PC-9 (cell line): ENCODE data around the gene ZNF148.

ENCODE experiments used
- EZH2 ChIP-seq: fragments of 200-600 bp; sonication (generic); IDR thresholded peaks from 2 replicates; pipeline ENCODE4 v1.8.0; 2017; ENCODE audit warnings: antibody characterized with exemption, low read depth
- TF ChIP-seq, protein P1 (sequence below): fragments of 200-600 bp; sonication (generic); conservative IDR thresholded peaks from 2 replicates; pipeline ENCODE4 v1.6.1; 2017; ENCODE audit warnings: mixed run types, antibody characterized with exemption, mild to moderate bottlenecking, moderate library complexity

DNA sequence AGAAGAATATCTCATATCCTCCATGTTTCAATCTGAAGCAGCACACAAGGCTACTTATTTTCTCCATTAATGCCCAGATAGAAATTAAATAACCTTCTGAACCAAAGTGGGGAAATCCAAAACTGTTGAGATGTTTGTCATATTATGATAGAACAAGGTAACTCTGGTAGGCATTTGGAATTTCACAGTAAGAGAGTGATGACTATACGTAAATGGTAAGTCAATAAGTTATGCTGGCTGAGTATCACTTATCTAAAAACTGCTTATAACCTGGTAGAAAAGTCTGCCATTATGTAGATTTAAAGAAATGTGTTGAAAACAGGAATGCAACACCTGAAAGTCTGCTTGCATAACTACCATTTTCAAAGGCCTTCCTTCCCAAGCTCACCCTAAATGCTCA lies 145.4 kb downstream of the ZNF148 start:
- TF ChIP-seq, protein P1, sequence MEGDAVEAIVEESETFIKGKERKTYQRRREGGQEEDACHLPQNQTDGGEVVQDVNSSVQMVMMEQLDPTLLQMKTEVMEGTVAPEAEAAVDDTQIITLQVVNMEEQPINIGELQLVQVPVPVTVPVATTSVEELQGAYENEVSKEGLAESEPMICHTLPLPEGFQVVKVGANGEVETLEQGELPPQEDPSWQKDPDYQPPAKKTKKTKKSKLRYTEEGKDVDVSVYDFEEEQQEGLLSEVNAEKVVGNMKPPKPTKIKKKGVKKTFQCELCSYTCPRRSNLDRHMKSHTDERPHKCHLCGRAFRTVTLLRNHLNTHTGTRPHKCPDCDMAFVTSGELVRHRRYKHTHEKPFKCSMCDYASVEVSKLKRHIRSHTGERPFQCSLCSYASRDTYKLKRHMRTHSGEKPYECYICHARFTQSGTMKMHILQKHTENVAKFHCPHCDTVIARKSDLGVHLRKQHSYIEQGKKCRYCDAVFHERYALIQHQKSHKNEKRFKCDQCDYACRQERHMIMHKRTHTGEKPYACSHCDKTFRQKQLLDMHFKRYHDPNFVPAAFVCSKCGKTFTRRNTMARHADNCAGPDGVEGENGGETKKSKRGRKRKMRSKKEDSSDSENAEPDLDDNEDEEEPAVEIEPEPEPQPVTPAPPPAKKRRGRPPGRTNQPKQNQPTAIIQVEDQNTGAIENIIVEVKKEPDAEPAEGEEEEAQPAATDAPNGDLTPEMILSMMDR: no peak
- no peak for TF ChIP-seq EZH2
